ENCODE measurements around the gene PKD1L1.
"Not testable (repeated sequence)": the region's sequence is repeated elsewhere in the genome, so short reads cannot be mapped to it uniquely, and the experiment has no call there.

PKD1L1 gene

DNA sequence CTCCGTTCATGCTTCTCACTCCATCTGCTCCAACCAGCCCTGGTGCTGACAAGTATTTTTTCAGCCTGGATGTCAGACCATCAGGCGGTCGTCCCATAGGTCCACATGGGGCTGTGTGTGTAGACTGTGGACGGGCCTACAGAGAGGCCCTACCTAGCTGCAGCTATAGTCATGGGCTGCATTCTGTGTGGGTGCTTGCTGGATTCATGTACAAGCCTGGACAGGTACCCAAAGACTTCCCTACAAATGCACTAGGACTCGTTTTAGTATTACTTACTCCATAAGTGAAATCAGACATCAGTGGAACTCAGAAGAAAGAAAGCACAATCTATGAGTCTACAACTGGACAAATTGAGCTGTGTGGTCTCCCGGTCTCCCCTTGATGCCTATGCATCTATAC lies 146.8 kb downstream of the PKD1L1 start:
- H3K9me3 ChIP-seq (ENCODE audit: control insufficient read depth, low read length), result no peaks in the 10 kb centered on the region
- H3K27me3 ChIP-seq (ENCODE audit: control insufficient read depth, insufficient read depth, low read length, poor library complexity, severe bottlenecking), result no peaks in the 10 kb centered on the region
- H3K4me3 ChIP-seq (ENCODE audit: insufficient read depth, low read depth, low read length), result no peak overlapping the region
- no peaks in the 10 kb centered on the region for H3K4me1 ChIP-seq (ENCODE audit: control insufficient read depth, insufficient read depth, low read length)
- 92 to 93% methylated on average over 6 of the region's 6 CpGs for WGBS, 2 experiments
- no peaks in the 10 kb centered on the region for H3K36me3 ChIP-seq (ENCODE audit: control insufficient read depth, insufficient read depth, low read length)
- H3K27ac ChIP-seq (ENCODE audit: insufficient read depth, low read depth, low read length, poor library complexity, severe bottlenecking), result no peak overlapping the region

DNA sequence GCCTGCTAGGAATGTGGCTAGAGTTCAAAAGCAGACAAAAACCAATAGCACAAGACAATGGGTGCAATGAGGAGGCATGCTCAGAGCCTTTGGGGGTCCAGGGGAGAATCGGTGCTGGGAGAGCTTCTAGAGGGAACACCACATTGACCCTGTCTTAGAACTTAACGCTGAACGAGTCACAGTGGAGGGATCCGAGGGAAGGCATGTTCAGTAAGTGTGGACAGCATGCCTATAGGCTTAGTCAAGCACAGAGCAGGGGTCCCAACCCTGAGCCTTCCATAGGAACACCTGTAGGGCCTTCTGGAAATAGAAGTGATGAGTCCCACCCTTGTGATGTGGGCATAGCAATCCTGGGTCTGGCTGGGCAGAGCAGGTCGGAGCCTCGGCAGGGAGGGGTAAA lies 148.7 kb downstream of the PKD1L1 start:
- Histone ChIP-seq H3K9me3 (ENCODE audit: control insufficient read depth, low read length) (no peaks in the 10 kb centered on the region), H3K27ac (ENCODE audit: insufficient read depth, low read depth, low read length, poor library complexity, severe bottlenecking) (no peak overlapping the region), H3K27me3 (ENCODE audit: control insufficient read depth, insufficient read depth, low read length, poor library complexity, severe bottlenecking) (no peaks in the 10 kb centered on the region), H3K4me1 (ENCODE audit: control insufficient read depth, insufficient read depth, low read length) (no peaks in the 10 kb centered on the region), H3K4me3 (ENCODE audit: insufficient read depth, low read depth, low read length) (no peak overlapping the region), H3K36me3 (ENCODE audit: control insufficient read depth, insufficient read depth, low read length) (no peaks in the 10 kb centered on the region)
- 86 to 96% methylated on average over 4 to 6 of the region's 6 CpGs for WGBS, 2 experiments

DNA sequence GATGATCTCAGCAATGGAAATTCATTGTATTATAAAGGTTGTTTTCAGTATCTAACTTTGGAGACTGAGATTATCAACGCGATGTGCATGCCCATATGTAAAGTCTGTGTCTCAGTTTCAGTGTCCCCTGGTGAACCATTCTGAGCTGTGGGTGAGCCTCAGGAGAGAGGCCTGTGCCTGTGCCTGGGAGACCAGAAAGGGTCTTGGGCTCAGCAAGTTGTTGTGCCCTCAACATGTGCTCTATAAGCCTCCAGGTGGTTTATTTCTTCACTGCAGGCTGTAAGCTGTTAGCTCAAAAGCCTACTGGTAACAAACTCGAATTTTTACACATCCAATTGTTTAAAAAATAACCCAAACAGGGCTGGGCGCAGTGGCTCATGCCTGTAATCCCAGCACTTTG lies 151.9 kb downstream of the PKD1L1 start:
- Histone ChIP-seq H3K27me3 (ENCODE audit: control insufficient read depth, insufficient read depth, low read length, poor library complexity, severe bottlenecking) (no peaks in the 10 kb centered on the region), H3K27ac (ENCODE audit: insufficient read depth, low read depth, low read length, poor library complexity, severe bottlenecking) (no peak overlapping the region), H3K4me3 (ENCODE audit: insufficient read depth, low read depth, low read length) (no peak overlapping the region), H3K36me3 (ENCODE audit: control insufficient read depth, insufficient read depth, low read length) (no peaks in the 10 kb centered on the region), H3K9me3 (ENCODE audit: control insufficient read depth, low read length) (no peaks in the 10 kb centered on the region), H3K4me1 (ENCODE audit: control insufficient read depth, insufficient read depth, low read length) (no peaks in the 10 kb centered on the region)
- 86 to 87% methylated on average over 4 of the region's 4 CpGs for WGBS, 2 experiments

DNA sequence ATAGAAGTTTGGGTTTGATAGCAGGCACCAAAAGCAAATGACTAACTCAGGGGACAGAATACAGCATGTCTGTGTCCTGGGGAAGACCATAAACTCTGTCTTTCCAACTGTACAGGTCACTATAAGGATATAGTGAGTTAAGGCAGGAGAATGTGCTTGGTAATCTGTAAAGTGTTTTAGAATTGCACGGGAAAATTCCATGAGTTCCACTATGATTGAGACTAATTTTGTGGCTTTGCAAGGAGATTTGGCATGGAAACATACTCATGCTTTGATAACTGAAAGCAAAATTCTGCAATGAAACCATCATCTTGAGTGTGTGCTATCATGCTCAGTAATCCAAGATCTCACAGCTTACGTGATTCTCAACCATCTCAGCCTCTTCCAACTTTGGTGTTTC lies 152.6 kb downstream of the PKD1L1 start:
- H3K4me3 ChIP-seq (ENCODE audit: insufficient read depth, low read depth, low read length), result no peak overlapping the region

GRCh38 chr7:47795126-47795525 lies 153.1 kb downstream of the PKD1L1 start:
- not testable (repeated sequence) for H3K36me3 ChIP-seq (ENCODE audit: control insufficient read depth, insufficient read depth, low read length); H3K27ac ChIP-seq (ENCODE audit: insufficient read depth, low read depth, low read length, poor library complexity, severe bottlenecking); H3K4me1 ChIP-seq (ENCODE audit: control insufficient read depth, insufficient read depth, low read length); H3K9me3 ChIP-seq (ENCODE audit: control insufficient read depth, low read length); H3K27me3 ChIP-seq (ENCODE audit: control insufficient read depth, insufficient read depth, low read length, poor library complexity, severe bottlenecking); H3K4me3 ChIP-seq (ENCODE audit: insufficient read depth, low read depth, low read length)

More for the DNA sequence above, 152.6 kb downstream of the PKD1L1 start:
- 90 to 94% methylated on average over 2 of the region's 2 CpGs for WGBS, 2 experiments
- H3K4me1 ChIP-seq (ENCODE audit: control insufficient read depth, insufficient read depth, low read length), result no peaks in the 10 kb centered on the region
- H3K27ac ChIP-seq (ENCODE audit: insufficient read depth, low read depth, low read length, poor library complexity, severe bottlenecking), result no peak overlapping the region
- H3K36me3 ChIP-seq (ENCODE audit: control insufficient read depth, insufficient read depth, low read length), result no peaks in the 10 kb centered on the region
- no peaks in the 10 kb centered on the region for H3K9me3 ChIP-seq (ENCODE audit: control insufficient read depth, low read length)
- no peaks in the 10 kb centered on the region for H3K27me3 ChIP-seq (ENCODE audit: control insufficient read depth, insufficient read depth, low read length, poor library complexity, severe bottlenecking)

DNA sequence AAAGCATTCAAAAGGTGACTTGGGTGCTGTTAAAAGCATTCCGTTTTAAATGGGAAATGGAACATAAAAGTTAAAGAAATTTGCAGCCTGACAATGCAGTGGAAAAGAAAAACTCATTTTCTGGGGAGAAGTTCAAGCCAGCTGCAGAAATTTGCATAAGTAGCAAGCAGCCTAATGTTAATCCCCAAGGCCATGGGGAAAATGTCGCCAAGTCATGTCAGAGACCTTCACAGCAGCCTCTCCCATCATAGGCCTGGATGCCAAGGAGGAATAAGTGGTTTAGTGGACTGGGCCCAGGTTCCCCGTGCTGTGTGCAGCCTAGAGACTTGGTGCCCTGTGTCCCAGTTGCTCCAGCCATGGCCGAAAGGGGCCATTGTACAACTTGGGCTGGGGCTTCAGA lies 154.2 kb downstream of the PKD1L1 start:
- Histone ChIP-seq H3K27ac (ENCODE audit: insufficient read depth, low read depth, low read length, poor library complexity, severe bottlenecking) (no peak overlapping the region), H3K36me3 (ENCODE audit: control insufficient read depth, insufficient read depth, low read length) (no peaks in the 10 kb centered on the region), H3K9me3 (ENCODE audit: control insufficient read depth, low read length) (no peaks in the 10 kb centered on the region), H3K4me3 (ENCODE audit: insufficient read depth, low read depth, low read length) (no peak overlapping the region), H3K27me3 (ENCODE audit: control insufficient read depth, insufficient read depth, low read length, poor library complexity, severe bottlenecking) (no peaks in the 10 kb centered on the region), H3K4me1 (ENCODE audit: control insufficient read depth, insufficient read depth, low read length) (no peaks in the 10 kb centered on the region)
- WGBS, 2 experiments, result 73 to 80% methylated on average over 4 of the region's 4 CpGs

GRCh38 chr7:47793186-47793585 lies 155.1 kb downstream of the PKD1L1 start:
- H3K36me3 ChIP-seq (ENCODE audit: control insufficient read depth, insufficient read depth, low read length); H3K27ac ChIP-seq (ENCODE audit: insufficient read depth, low read depth, low read length, poor library complexity, severe bottlenecking); H3K4me3 ChIP-seq (ENCODE audit: insufficient read depth, low read depth, low read length); H3K27me3 ChIP-seq (ENCODE audit: control insufficient read depth, insufficient read depth, low read length, poor library complexity, severe bottlenecking); H3K4me1 ChIP-seq (ENCODE audit: control insufficient read depth, insufficient read depth, low read length); H3K9me3 ChIP-seq (ENCODE audit: control insufficient read depth, low read length): not testable (repeated sequence)
- WGBS, 2 experiments, result 74 to 79% methylated on average over 5 of the region's 5 CpGs

DNA sequence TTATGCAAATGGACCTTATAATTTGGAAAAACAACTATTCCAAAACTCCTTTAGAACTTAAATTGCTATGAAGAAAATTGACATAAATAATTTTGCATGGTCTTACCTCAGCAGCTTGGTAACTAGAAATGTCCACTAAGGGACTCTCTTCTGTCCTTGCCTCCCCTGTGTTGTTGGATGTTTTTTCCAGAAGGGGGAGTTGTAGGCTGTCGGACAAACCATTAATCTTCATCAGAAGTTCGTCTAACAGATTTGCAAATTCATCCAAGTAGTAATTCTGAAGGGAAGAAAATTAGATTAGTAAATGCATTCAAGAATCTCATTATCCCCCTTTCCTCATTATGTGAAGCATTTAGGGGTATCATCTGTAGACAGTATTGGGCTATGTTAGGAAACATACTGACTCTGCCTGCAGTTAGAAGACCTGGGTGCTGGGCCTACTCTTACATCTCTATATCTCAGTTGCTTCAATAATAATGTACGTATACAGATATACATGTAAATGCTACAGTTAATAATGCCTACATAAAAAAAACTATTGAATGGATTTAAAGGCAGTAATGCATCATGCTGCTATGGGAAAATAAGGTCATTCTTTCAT lies 155.6 kb downstream of the PKD1L1 start:
- Histone ChIP-seq H3K36me3 (ENCODE audit: control insufficient read depth, insufficient read depth, low read length) (no peaks in the 10 kb centered on the region), H3K27me3 (ENCODE audit: control insufficient read depth, insufficient read depth, low read length, poor library complexity, severe bottlenecking) (no peaks in the 10 kb centered on the region), H3K4me3 (ENCODE audit: insufficient read depth, low read depth, low read length) (no peak overlapping the region), H3K27ac (ENCODE audit: insufficient read depth, low read depth, low read length, poor library complexity, severe bottlenecking) (no peak overlapping the region), H3K9me3 (ENCODE audit: control insufficient read depth, low read length) (no peaks in the 10 kb centered on the region), H3K4me1 (ENCODE audit: control insufficient read depth, insufficient read depth, low read length) (no peaks in the 10 kb centered on the region)
- WGBS, 2 experiments, result 33 to 85% methylated on average over 1 to 2 of the region's 3 CpGs

- Histone ChIP-seq H3K4me3 (ENCODE audit: insufficient read depth, low read depth, low read length) (no peak overlapping the region), H3K36me3 (ENCODE audit: control insufficient read depth, insufficient read depth, low read length) (no peaks in the 10 kb centered on the region), H3K9me3 (ENCODE audit: control insufficient read depth, low read length) (no peaks in the 10 kb centered on the region), H3K27ac (ENCODE audit: insufficient read depth, low read depth, low read length, poor library complexity, severe bottlenecking) (no peak overlapping the region), H3K4me1 (ENCODE audit: control insufficient read depth, insufficient read depth, low read length) (no peaks in the 10 kb centered on the region), H3K27me3 (ENCODE audit: control insufficient read depth, insufficient read depth, low read length, poor library complexity, severe bottlenecking) (no peaks in the 10 kb centered on the region)
- WGBS, 2 experiments, result 88 to 91% methylated on average over 4 of the region's 4 CpGs
These were observed 156.6 kb downstream of the PKD1L1 start for GRCh38 chr7:47791682-47792081.

DNA sequence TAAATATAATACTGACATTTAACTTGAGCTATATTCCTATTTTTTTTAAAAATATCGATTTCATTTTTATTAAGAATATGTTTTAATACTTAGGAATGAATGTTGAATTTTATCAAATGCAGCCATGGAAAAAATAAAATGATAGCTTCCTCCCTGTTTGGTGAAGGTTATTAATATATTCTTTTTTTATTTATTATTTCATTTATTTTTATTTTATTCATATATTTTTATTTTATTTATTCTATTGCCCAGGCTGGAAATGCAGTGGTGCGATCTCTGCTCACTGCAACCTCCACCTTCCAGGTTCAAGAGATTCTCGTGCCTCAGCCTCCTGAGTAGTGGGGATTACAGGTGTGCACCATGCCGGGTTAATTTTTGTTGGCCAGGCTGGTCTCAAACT lies 160.2 kb downstream of the PKD1L1 start:
- Histone ChIP-seq H3K27ac (ENCODE audit: insufficient read depth, low read depth, low read length, poor library complexity, severe bottlenecking) (no peak overlapping the region), H3K4me1 (ENCODE audit: control insufficient read depth, insufficient read depth, low read length) (peaks cover 5% of the 10 kb centered on the region), H3K36me3 (ENCODE audit: control insufficient read depth, insufficient read depth, low read length) (no peaks in the 10 kb centered on the region), H3K27me3 (ENCODE audit: control insufficient read depth, insufficient read depth, low read length, poor library complexity, severe bottlenecking) (no peaks in the 10 kb centered on the region), H3K4me3 (ENCODE audit: insufficient read depth, low read depth, low read length) (no peak overlapping the region), H3K9me3 (ENCODE audit: control insufficient read depth, low read length) (no peaks in the 10 kb centered on the region)
- WGBS, 2 experiments, result 96 to 98% methylated on average over 3 of the region's 4 CpGs
